ENCODE data around the gene TMEM187. TPM values are rescaled to one million over a fixed set of nuclear protein-coding genes. Genes with fewer than 3 reads are reported as not detected.
A peak's percentile ranks its signal among the peaks of the same experiment; 100 is the strongest.

Gene TMEM187
- total RNA-seq, 1 donor from 2014 or later: 18.3 TPM

- Mint-ChIP-seq H3K36me3 (ENCODE audit: low read depth) (no peaks in the 10 kb centered on the region), H3K9me3 (ENCODE audit: low read depth) (no peaks in the 10 kb centered on the region), H3K4me1 (ENCODE audit: low read depth) (peaks cover 7% of the 10 kb centered on the region), H3K27me3 (ENCODE audit: low read depth) (no peaks in the 10 kb centered on the region), H3K27ac (ENCODE audit: unreplicated experiment) (peak overlapping the region; percentile 32), H3K4me3 (ENCODE audit: unreplicated experiment) (no peak overlapping the region)
- DNase-seq (ENCODE audit: low spot score): no peak
- TF ChIP-seq CTCF (IDR thresholded peaks at IDR 0.05): no peak
Measured at GRCh38 chrX:153937056-153937455, 35.5 kb upstream of the TMEM187 start.

GRCh38 chrX:153938226-153938786 lies 34.2 kb upstream of the TMEM187 start:
- Mint-ChIP-seq H3K27me3 (ENCODE audit: low read depth) (no peaks in the 10 kb centered on the region), H3K27ac (ENCODE audit: unreplicated experiment) (no peak overlapping the region), H3K9me3 (ENCODE audit: low read depth) (no peaks in the 10 kb centered on the region), H3K36me3 (ENCODE audit: low read depth) (no peaks in the 10 kb centered on the region), H3K4me3 (ENCODE audit: unreplicated experiment) (no peak overlapping the region), H3K4me1 (ENCODE audit: low read depth) (peaks cover 7% of the 10 kb centered on the region)
- TF ChIP-seq CTCF (IDR thresholded peaks at IDR 0.05): no peak
- DNase-seq (ENCODE audit: low spot score): no peak

- Mint-ChIP-seq H3K4me3 (ENCODE audit: unreplicated experiment) (no peak overlapping the region), H3K27ac (ENCODE audit: unreplicated experiment) (no peak overlapping the region), H3K27me3 (ENCODE audit: low read depth) (no peaks in the 10 kb centered on the region), H3K36me3 (ENCODE audit: low read depth) (no peaks in the 10 kb centered on the region), H3K9me3 (ENCODE audit: low read depth) (no peaks in the 10 kb centered on the region), H3K4me1 (ENCODE audit: low read depth) (no peaks in the 10 kb centered on the region)
- no peak for DNase-seq (ENCODE audit: low spot score)
- no peak for TF ChIP-seq CTCF (IDR thresholded peaks at IDR 0.05)
Measured at GRCh38 chrX:153939573-153939972, 33.0 kb upstream of the TMEM187 start.

- H3K4me3 Mint-ChIP-seq (ENCODE audit: unreplicated experiment): no peak overlapping the region
- H3K27me3 Mint-ChIP-seq (ENCODE audit: low read depth): no peaks in the 10 kb centered on the region
- DNase-seq (ENCODE audit: low spot score): no peak
- H3K9me3 Mint-ChIP-seq (ENCODE audit: low read depth): no peaks in the 10 kb centered on the region
- no peak overlapping the region for H3K27ac Mint-ChIP-seq (ENCODE audit: unreplicated experiment)
- TF ChIP-seq CTCF (IDR thresholded peaks at IDR 0.05): no peak
- no peaks in the 10 kb centered on the region for H3K4me1 Mint-ChIP-seq (ENCODE audit: low read depth)
- no peaks in the 10 kb centered on the region for H3K36me3 Mint-ChIP-seq (ENCODE audit: low read depth)
Measured at GRCh38 chrX:153941336-153942252, 31.0 kb upstream of the TMEM187 start.

- H3K9me3 Mint-ChIP-seq (ENCODE audit: low read depth): no peaks in the 10 kb centered on the region
- peak within 1 kb of the TSS; percentile 67 for H3K4me3 Mint-ChIP-seq (ENCODE audit: unreplicated experiment)
- no peaks in the 10 kb centered on the region for H3K27me3 Mint-ChIP-seq (ENCODE audit: low read depth)
- no peak for DNase-seq (ENCODE audit: low spot score)
- TF ChIP-seq CTCF (IDR thresholded peaks at IDR 0.05): no peak
- H3K27ac Mint-ChIP-seq (ENCODE audit: unreplicated experiment): peak within 1 kb of the TSS; percentile 79
- peaks cover 6% of the 10 kb centered on the region for H3K36me3 Mint-ChIP-seq (ENCODE audit: low read depth)
- H3K4me1 Mint-ChIP-seq (ENCODE audit: low read depth): peaks cover 3% of the 10 kb centered on the region
Measured at GRCh38 chrX:153944140-153944799, 28.3 kb upstream of the TMEM187 start, which contains the start of gene RENBP. RENBP (minus strand) TSS chrX:153944643; CDS start chrX:153944610, 33 bp downstream.

Data from chondrocyte (in vitro differentiated cells).